HG03196 (cell line): Measurements from ENCODE around the gene DNMT3A.
"Not testable (repeated sequence)": the region's sequence is repeated elsewhere in the genome, so short reads cannot be mapped to it uniquely, and the experiment has no call there.

Source experiments
- ATAC-seq: cut with Tn5 transposase; IDR thresholded peaks from one replicate; pipeline ENCODE4 v1.9.1; 2021; ENCODE audit not compliant: unreplicated experiment

The DNMT3A gene

GRCh38 chr2:25215948-25216679 lies 125.6 kb downstream of the DNMT3A start:
- ATAC-seq: peak; percentile 63

- no peak for ATAC-seq
Measured at GRCh38 chr2:25215232-25215631, 126.5 kb downstream of the DNMT3A start.

GRCh38 chr2:25213229-25213628 lies 128.5 kb downstream of the DNMT3A start:
- no peak for ATAC-seq

GRCh38 chr2:25210923-25211322 lies 130.8 kb downstream of the DNMT3A start:
- ATAC-seq: not testable (repeated sequence)

DNA sequence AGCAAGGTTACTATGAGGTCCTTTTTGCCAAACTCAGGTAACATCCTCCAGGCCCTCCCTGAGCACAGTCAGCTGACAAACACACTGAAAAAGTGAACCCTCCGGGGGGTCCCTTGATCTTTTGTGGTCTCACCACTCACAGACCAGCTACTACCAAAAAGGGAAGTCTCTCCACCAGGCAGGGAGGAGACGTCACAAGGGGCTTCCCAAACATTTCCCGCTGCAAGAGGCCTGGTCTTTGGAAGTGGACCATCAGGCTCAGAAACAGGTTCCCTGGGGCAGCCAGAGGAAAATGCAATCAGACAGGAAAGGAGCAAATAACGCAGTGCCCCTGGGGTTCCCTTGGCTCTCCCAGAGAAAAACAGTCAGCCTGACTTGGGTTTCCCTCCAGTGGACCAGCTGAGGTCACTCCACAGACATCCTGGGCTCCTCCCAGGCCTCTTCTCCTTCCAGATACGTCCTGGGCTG lies 134.6 kb downstream of the DNMT3A start:
- ATAC-seq: no peak

DNA sequence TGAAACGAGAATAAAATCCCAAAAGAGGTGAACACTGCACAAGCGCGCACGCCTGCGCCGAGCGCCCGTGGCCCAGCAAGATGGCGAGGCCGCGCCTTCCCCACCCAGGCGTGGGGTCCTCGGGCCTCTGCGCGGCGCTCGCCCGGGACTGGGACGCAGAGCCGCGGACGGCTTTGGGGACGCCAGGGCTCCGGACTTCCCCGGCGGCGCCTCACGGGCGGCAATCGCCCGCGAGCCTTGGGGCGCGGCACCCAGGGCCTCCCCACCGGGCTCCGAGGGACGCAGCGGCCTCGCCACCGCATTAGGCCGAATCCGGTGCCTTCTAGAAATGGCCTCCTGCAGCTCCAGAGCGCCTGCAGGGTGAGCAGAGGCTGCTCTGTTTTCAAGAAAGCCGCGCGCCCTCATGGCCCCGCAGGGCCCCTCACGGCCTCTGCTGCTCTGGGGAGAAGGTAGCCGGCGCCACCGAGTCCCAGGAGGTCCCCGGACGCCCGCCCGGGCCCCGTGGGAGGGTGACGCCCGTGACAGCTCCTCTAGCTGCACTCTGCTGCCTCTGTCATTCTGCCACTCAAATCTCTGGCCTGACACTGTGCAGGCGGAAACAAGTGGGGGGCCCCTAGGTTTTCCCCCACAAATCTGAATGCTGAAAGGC lies 137.4 kb downstream of the DNMT3A start:
- no peak for ATAC-seq

DNA sequence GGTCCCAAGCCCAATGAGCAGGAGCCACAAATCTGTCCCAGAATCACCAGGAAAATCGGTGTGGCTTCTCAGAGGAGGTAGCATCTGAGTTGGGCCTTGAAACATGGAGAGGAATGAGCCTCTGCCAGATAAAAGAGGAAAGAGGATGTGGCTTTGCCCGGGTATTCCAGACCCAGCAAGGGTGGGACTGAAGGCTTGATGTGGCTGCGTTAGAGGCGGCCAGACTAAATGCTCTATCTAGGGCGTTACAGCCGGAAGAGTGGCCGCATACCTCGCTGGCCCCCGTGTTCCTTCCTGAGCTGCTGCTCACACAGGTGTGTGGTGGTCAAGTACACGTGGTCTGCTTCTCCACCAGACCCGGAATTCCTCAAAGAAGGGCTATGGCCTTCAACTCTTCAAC lies 139.4 kb downstream of the DNMT3A start:
- ATAC-seq: no peak

- ATAC-seq: no peak
Measured at GRCh38 chr2:25201794-25202193, 139.9 kb downstream of the DNMT3A start.

GRCh38 chr2:25201265-25201664 lies 140.5 kb downstream of the DNMT3A start:
- ATAC-seq: no peak

GRCh38 chr2:25198576-25198975 lies 143.1 kb downstream of the DNMT3A start:
- no peak for ATAC-seq

DNA sequence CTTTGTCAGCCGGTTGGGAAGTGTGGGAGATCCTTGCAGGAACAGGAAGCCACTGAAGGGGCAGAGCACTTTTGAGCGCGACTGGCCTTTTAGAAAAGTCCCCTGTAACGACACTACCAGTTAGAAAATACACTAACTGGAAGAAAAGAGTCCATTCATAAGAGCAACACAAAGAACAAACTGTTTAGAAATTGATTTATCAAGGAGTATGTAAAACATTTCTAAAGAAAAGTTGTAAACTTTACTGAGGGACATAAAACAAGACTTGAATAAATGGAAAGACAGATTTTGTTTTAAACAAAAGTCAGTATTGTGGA lies 143.6 kb downstream of the DNMT3A start:
- no peak for ATAC-seq

DNA sequence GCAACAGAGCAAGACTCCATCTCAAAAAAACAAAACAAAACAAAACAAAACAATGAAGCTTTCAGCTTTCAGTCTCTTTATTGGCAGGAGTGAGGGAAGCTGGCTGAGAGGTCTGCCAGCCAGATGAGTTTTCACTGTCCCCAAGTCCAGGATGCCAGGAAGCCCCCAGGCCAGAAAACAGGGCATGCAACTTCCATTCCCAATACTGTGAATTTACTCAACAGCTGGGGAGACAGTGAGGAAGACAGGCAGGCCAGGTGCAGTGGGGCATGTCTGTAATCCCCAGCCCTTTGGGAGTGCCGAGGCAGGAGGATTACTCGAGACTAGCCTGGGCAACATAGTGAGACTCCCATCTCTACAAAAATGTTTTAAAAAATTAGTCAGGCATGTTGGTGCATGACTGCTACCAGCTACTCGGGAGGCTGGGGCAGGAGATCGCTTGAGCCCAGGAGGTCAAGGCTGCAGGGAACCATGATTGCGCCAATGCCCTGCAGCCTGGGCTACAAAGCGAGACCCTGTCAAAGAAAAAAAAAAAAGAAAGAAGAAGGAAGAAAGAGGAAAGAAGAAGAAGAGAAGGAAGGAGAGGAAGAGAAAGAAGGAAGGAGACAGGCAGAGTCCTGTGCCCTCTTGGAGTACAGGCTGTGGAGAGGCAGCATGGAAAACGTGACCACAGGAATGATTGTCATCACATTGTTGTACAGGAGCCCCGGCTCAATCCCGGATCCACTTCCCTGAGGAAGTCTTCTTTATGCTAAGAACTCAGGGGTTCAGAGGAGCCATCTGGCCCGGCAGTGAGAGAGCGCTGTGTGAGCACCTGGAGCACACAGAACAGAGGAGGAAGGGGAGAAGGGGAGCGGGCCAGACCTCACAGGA lies 144.2 kb downstream of the DNMT3A start:
- no peak for ATAC-seq

DNA sequence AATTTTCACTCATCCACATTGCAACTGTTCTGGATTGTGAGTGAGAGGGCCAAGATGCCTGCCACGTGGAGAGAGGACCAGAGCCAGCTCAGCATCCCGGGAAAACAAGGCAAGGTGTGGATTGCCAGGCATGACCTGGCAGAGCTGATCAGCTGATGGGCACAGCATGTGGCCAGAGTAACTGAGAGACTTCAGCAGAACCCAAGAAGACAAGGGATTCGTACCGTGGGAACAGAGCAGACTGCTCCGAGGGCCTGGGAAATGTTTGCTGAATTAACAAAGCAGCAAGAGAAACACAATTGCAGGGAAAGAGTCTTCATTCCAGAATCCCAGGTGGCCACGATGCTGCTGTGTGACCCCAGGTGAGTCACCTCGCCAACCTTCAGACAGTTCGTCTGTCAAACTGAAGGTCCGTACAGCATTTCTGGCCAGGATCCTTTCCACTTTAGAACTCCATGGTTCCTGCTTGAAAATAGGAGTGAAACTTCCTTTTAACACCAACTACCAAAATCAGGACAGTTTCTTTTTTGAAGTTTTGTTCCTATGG lies 147.1 kb downstream of the DNMT3A start:
- no peak for ATAC-seq

DNA sequence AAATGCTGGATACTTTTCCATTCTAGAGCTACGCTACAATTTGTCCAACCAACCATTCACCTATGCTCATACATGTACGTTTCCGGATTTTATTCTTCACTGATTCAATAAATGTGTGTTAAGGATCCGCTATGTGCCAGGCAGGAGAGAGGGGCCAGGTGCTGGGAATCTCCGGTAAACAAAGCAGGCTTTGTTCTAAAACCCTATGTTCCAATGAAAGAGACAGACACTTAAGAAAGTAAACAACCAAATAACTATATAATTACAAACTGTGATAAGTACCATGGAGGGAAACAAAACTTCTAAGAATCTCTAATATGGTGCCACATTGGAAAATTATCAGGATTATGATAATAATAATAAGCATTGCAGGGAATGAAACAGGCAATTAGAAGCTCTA lies 151.2 kb downstream of the DNMT3A start:
- ATAC-seq: no peak

- ATAC-seq: no peak
Measured at GRCh38 chr2:25188405-25188804, 153.3 kb downstream of the DNMT3A start.

DNA sequence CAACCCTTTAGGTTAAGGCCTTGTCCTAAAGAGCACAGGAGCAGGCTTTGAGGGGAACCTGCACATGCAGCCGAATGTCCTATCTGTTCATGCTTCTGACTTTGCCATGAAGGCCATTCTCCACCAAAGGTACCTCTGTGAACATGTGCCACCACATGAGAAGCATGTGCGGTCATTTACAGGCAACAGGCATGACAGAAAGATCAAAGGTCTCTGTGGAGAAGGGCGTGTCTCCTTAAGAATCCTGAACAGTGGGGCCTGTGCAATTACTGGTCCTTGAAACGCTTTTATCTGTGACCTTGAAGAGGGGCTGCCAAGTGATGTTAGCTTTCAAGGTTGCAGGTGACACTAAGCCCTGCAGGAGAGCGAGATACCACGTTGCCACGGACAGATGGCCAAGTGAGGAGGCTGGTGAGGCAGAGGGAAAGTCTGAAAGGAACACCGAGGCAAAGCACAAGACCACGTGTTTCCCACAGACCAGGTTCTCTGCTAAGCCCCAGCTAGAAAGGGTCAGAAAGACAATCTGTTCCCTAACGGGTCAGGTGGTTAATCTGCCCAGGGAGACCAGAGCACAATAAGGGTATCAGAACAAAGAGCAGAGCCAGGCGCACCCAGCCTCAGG lies 153.9 kb downstream of the DNMT3A start:
- no peak for ATAC-seq

GRCh38 chr2:25184254-25184653 lies 157.5 kb downstream of the DNMT3A start:
- no peak for ATAC-seq

DNA sequence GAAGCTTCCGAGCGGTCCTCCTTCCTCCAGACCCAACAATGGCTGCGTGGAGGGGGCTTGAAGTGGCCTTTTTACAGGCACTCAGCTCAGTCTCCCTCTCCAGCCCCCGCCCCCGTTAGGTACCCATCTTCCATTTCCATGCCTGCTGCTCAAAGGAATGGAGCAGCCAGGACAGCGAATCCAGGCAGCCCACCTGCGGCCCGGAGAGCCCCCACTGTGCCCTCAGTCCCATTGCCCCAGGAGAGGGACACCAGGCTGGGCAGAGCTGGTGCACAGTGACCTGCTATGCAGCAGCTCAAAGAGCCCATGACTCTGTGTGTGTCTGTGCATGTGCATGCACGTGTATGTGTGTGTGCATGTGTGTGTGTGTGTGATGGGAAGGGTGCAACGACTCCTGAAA lies 162.7 kb downstream of the DNMT3A start:
- ATAC-seq: no peak
